ENCODE measurements around the gene PRH1.

GRCh38 chr12:10910380-10910779, 26.3 kb upstream of the PRH1 start:
- TF ChIP-seq CTCF (IDR thresholded peaks at IDR 0.05) (no peak), POLR2A (IDR thresholded peaks at IDR 0.05) (no peak)

Measured in prostate gland (tissue), 2 donors.